Liver (tissue), 9 donors: ENCODE results near the gene COL6A3. TPM values are rescaled to one million over a fixed set of nuclear protein-coding genes. Genes with fewer than 3 reads are reported as not detected.
"Not testable (repeated sequence)": the region's sequence is repeated elsewhere in the genome, so short reads cannot be mapped to it uniquely, and the experiment has no call there.

ENCODE experiments used
- DNase-seq: peaks from one replicate; pipeline ENCODE4 v3.0.0-alpha.2; 2017; ENCODE audit warnings: low spot score
- H3K27ac ChIP-seq, 2 donors: one replicate each; pipeline ENCODE4 v1.7.0; 2013; ENCODE audit warnings: inconsistent platforms in 2 of 2, low read length in 2 of 2, control low read depth in 1 of 2, low read depth in 1 of 2, mild to moderate bottlenecking in 1 of 2
- H3K27me3 ChIP-seq, 4 donors: one replicate each; pipeline versions ENCODE4 v1.6.1 to v1.7.0; 2013; ENCODE audit warnings: low read length in 3 of 4, inconsistent platforms in 1 of 4, mild to moderate bottlenecking in 1 of 4, moderate library complexity in 1 of 4; ENCODE audit not compliant: control insufficient read depth in 4 of 4, insufficient read depth in 4 of 4
- H3K36me3 ChIP-seq, 4 donors: one replicate each; pipeline versions ENCODE4 v1.6.1 to v1.7.0; 2013; ENCODE audit warnings: low read length in 3 of 4, mild to moderate bottlenecking in 3 of 4, low read depth in 1 of 4, moderate library complexity in 1 of 4; ENCODE audit not compliant: control insufficient read depth in 4 of 4, insufficient read depth in 3 of 4
- H3K4me1 ChIP-seq, 4 donors: one replicate each; pipeline versions ENCODE4 v1.6.1 to v1.7.0; 2013; ENCODE audit warnings: low read length in 3 of 4, mild to moderate bottlenecking in 3 of 4, moderate library complexity in 1 of 4; ENCODE audit not compliant: control insufficient read depth in 4 of 4, insufficient read depth in 4 of 4
- H3K4me3 ChIP-seq, 3 donors: one replicate each; pipeline versions ENCODE4 v1.6.1 to v1.7.0; 2013; ENCODE audit warnings: low read length in 3 of 3, control low read depth in 1 of 3, low read depth in 1 of 3, mild to moderate bottlenecking in 1 of 3
- H3K9ac ChIP-seq, 2 donors: one replicate each; pipeline ENCODE4 v1.7.0; 2013; ENCODE audit warnings: low read length in 2 of 2, mild to moderate bottlenecking in 2 of 2, moderate library complexity in 2 of 2, control low read depth in 1 of 2, low read depth in 1 of 2
- H3K9me3 ChIP-seq, 4 donors: one replicate each; pipeline versions ENCODE4 v1.6.1 to v1.7.0; 2013; ENCODE audit warnings: low read length in 3 of 4; ENCODE audit not compliant: control insufficient read depth in 4 of 4
- ATF3 ChIP-seq: IDR thresholded peaks from 2 replicates; pipeline ENCODE4 v1.6.1; 2016; ENCODE audit warnings: antibody characterized with exemption
- CTCF ChIP-seq: fragments of 150-350 bp; IDR thresholded peaks from 2 replicates; pipeline ENCODE4 v1.5.1; 2017; ENCODE audit warnings: improper control_type of control experiment, low read depth, low read length; ENCODE audit not compliant: missing input control
- EGR1 ChIP-seq, 2 donors: IDR thresholded peaks; 2 replicates each; pipeline ENCODE4 v1.6.1; 2016 to 2018; ENCODE audit warnings: antibody characterized with exemption in 2 of 2, low read depth in 2 of 2
- FOXA1 ChIP-seq: IDR thresholded peaks from 2 replicates; pipeline ENCODE4 v1.6.1; 2016; ENCODE audit warnings: antibody characterized with exemption
- HNF4G ChIP-seq: IDR thresholded peaks from 2 replicates; pipeline ENCODE4 v1.6.1; 2016; ENCODE audit warnings: antibody characterized with exemption
- JUND ChIP-seq, 2 donors: IDR thresholded peaks; 2 replicates each; pipeline ENCODE4 v1.6.1; 2016; ENCODE audit warnings: antibody characterized with exemption in 2 of 2
- MAX ChIP-seq: IDR thresholded peaks from 2 replicates; pipeline ENCODE4 v1.6.1; 2016; ENCODE audit warnings: antibody characterized with exemption
- NR2F2 ChIP-seq: IDR thresholded peaks from 2 replicates; pipeline ENCODE4 v1.6.1; 2016; ENCODE audit warnings: antibody characterized with exemption
- RAD21 ChIP-seq, 2 donors: IDR thresholded peaks; 2 replicates each; pipeline ENCODE4 v1.6.1; 2016; ENCODE audit warnings: antibody characterized with exemption in 2 of 2, mild to moderate bottlenecking in 2 of 2
- RXRA ChIP-seq, 2 donors: IDR thresholded peaks; 2 replicates each; pipeline ENCODE4 v1.6.1; 2017 to 2018; ENCODE audit warnings: antibody characterized with exemption in 2 of 2, mild to moderate bottlenecking in 1 of 2
- SP1 ChIP-seq: IDR thresholded peaks from 2 replicates; pipeline ENCODE4 v1.6.1; 2018; ENCODE audit warnings: antibody characterized with exemption, mild to moderate bottlenecking
- YY1 ChIP-seq: IDR thresholded peaks from 2 replicates; pipeline ENCODE4 v1.6.1; 2016; ENCODE audit warnings: antibody characterized with exemption, mild to moderate bottlenecking
- ZBTB33 ChIP-seq: IDR thresholded peaks from 2 replicates; pipeline ENCODE4 v1.6.1; 2016; ENCODE audit warnings: antibody characterized with exemption
- WGBS: extraction: QIAGEN DNeasy Blood & Tissue Kit; methylation state at CpG from one replicate; pipeline ENCODE4 v1.1.7; 2013; 5-methylcytosine and 5-hydroxymethylcytosine counted together
- polyA plus RNA-seq, 2 donors: library from polyadenylated mRNA; stranded (reverse) in 1 of 2; unstranded in 1 of 2; fragments of 200-250 nt in 1 of 2; fragments of >200 nt in 1 of 2; fragmentation: Nextera tagmentation in 1 of 2; extraction: Ambion mirVana in 1 of 2; gene quantifications; one replicate each; pipeline versions ENCODE4 v1.2.1 to v1.2.3, GENCODE V29; 2013 to 2015
- total RNA-seq, 2 donors: library from RNA; depleted of rRNA; stranded (reverse); fragments of >200 nt; gene quantifications; one replicate each; pipeline ENCODE4 v1.2.3, GENCODE V29; 2014
- donor health status: healthy.
- donor health status: healthy.
- donor health status: healthy.
- donor health status: healthy.
- donor health status: healthy.

Gene COL6A3
- total and polyA plus RNA-seq, 4 donors, result 1.7 to 28.7 (median 17.5) TPM

- TF ChIP-seq MAX, result no peak
These were observed 59.1 kb downstream of the COL6A3 start (continued) for GRCh38 chr2:237354892-237355291.

GRCh38 chr2:237354172-237354571 lies 59.8 kb downstream of the COL6A3 start:
- WGBS, result 83% methylated on average over 6 of the region's 6 CpGs
- not testable (repeated sequence) for H3K36me3 ChIP-seq, H3K27ac ChIP-seq, H3K9ac ChIP-seq, H3K4me3 ChIP-seq, H3K9me3 ChIP-seq, H3K27me3 ChIP-seq, DNase-seq
- peaks cover 0 to 17% (median 1%) of the 10 kb centered on the region in 4 donors for H3K4me1 ChIP-seq

- no peak overlapping the region for H3K27ac ChIP-seq
- H3K9me3 ChIP-seq, result no peaks in the 10 kb centered on the region
- 31% methylated on average over 5 of the region's 5 CpGs for WGBS
- H3K36me3 ChIP-seq, result no peaks in the 10 kb centered on the region
- no peak overlapping the region for H3K9ac ChIP-seq
- DNase-seq, result no peak
- TF ChIP-seq ZBTB33 (no peak), SP1 (no peak), RAD21 (IDR thresholded peaks at IDR 0.05) (no peak), EGR1 (IDR thresholded peaks at IDR 0.05; ENCODE audit: low read depth in 2 of 2) (no peak), RXRA (IDR thresholded peaks at IDR 0.05) (no peak)
- peaks cover 0 to 11% (median 1%) of the 10 kb centered on the region in 4 donors for H3K4me1 ChIP-seq
- no peak overlapping the region for H3K4me3 ChIP-seq
- H3K27me3 ChIP-seq, result peaks cover 0 to 4% (median 0%) of the 10 kb centered on the region in 4 donors
These were observed 60.7 kb downstream of the COL6A3 start for GRCh38 chr2:237353215-237353614.

- Histone ChIP-seq H3K4me3 (no peak overlapping the region), H3K4me1 (peaks cover 0 to 11% (median 1%) of the 10 kb centered on the region in 4 donors), H3K9ac (no peak overlapping the region), H3K27me3 (peaks cover 0 to 4% (median 0%) of the 10 kb centered on the region in 4 donors), H3K27ac (no peak overlapping the region), H3K9me3 (no peaks in the 10 kb centered on the region), H3K36me3 (no peaks in the 10 kb centered on the region)
- TF ChIP-seq NR2F2 (no peak), CTCF (no peak), EGR1 (IDR thresholded peaks at IDR 0.05; ENCODE audit: low read depth in 2 of 2) (no peak), RAD21 (IDR thresholded peaks at IDR 0.05) (no peak), JUND (IDR thresholded peaks at IDR 0.05) (no peak), ATF3 (no peak), FOXA1 (no peak), HNF4G (no peak), YY1 (no peak)
- DNase-seq, result no peak
- WGBS, result 53% methylated on average over 6 of the region's 6 CpGs
These were observed 61.6 kb downstream of the COL6A3 start for GRCh38 chr2:237352279-237352845.
